ENCODE measurements around the gene FARS2.

FARS2 gene

GRCh38 chr6:5622276-5623005 lies 361.1 kb downstream of the FARS2 start:
- no peak for DNase-seq (ENCODE audit: extremely low read depth, low read depth)
- H3K4me3 ChIP-seq (replicated peaks; ENCODE audit: low read depth, low read length): no peak overlapping the region
- TF ChIP-seq, protein P1, sequence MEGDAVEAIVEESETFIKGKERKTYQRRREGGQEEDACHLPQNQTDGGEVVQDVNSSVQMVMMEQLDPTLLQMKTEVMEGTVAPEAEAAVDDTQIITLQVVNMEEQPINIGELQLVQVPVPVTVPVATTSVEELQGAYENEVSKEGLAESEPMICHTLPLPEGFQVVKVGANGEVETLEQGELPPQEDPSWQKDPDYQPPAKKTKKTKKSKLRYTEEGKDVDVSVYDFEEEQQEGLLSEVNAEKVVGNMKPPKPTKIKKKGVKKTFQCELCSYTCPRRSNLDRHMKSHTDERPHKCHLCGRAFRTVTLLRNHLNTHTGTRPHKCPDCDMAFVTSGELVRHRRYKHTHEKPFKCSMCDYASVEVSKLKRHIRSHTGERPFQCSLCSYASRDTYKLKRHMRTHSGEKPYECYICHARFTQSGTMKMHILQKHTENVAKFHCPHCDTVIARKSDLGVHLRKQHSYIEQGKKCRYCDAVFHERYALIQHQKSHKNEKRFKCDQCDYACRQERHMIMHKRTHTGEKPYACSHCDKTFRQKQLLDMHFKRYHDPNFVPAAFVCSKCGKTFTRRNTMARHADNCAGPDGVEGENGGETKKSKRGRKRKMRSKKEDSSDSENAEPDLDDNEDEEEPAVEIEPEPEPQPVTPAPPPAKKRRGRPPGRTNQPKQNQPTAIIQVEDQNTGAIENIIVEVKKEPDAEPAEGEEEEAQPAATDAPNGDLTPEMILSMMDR (IDR thresholded peaks at IDR 0.05; ENCODE audit: low read depth, low read length, missing control alignments): no peak

DNA sequence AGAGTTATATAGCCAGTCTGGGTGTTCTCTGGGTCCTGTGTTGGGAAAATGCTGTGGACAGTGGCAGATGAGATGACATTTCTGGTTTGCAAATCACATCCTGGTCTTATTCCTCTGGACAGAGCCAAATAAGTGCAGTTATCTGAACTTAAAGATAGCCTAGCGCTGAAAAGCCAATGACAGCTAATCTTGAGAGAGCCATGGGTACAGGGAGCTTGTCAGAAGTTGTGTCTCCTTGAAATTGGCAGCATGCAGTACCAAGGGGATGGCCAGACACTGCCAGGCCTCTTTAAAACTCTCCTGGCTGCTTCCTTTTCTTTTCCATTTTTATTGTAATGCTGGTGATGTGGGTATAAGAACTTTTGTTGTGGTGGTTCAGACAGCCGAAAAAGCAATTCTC lies 362.5 kb downstream of the FARS2 start:
- no peak for DNase-seq (ENCODE audit: extremely low read depth, low read depth)
- H3K4me3 ChIP-seq (replicated peaks; ENCODE audit: low read depth, low read length): no peak overlapping the region
- TF ChIP-seq, protein P1 (IDR thresholded peaks at IDR 0.05; ENCODE audit: low read depth, low read length, missing control alignments): no peak

DNA sequence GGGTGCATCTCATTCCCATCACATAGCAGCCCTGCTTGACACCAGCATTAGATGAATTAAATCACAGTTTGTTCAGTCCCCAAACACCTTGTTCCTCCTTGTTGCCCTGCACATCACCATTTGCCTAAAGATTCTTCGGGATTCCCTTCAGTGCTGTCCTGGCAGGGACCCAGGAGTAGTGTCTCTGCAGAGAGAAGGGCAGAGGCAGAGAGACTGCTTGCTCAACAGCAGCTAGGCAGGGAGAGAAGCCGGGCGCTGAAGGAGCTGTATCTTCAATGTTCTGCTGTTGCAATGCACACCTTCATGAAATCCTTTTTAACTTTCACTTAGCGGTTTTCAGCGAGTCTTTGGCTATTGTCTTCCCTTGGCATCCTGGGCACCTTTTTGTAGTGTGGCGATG lies 362.9 kb downstream of the FARS2 start:
- TF ChIP-seq, protein P1 (IDR thresholded peaks at IDR 0.05; ENCODE audit: low read depth, low read length, missing control alignments): no peak
- no peak overlapping the region for H3K4me3 ChIP-seq (replicated peaks; ENCODE audit: low read depth, low read length)
- no peak for DNase-seq (ENCODE audit: extremely low read depth, low read depth)

DNA sequence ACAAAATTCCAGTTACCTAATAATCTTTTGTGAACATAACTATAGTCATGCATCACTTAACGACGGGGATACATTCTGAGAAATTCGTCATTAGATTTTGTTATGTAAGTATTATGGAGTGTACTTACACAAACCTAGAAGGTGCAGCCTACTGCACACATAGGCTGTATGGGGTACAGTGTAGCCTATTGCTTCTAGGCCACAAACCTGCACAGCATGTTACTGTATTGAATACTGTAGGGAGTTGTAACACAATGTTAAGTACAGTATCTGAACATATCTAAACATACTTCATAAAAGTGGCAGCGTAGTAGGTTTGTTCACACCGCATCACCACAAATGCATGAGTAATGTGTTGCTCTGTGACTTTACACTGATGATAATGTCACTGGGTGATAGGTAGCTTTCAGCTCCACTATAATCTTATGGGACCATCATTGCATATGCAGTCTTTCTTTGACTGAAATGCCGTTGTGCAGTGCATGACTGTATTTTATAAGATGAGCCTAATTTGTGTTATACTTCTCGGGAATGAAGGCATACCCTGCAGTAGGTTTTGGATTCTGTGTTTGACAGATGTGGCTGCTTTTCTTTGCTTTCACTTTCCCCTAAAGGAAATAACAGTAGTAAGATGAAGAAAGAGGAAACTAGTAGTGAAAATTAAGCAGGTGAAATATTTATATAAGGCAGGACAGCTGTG lies 365.6 kb downstream of the FARS2 start:
- TF ChIP-seq, protein P1 (IDR thresholded peaks at IDR 0.05; ENCODE audit: low read depth, low read length, missing control alignments): no peak
- H3K4me3 ChIP-seq (replicated peaks; ENCODE audit: low read depth, low read length): no peak overlapping the region
- no peak for DNase-seq (ENCODE audit: extremely low read depth, low read depth)

GRCh38 chr6:5630636-5631035 lies 369.3 kb downstream of the FARS2 start:
- no peak for DNase-seq (ENCODE audit: extremely low read depth, low read depth)
- TF ChIP-seq, protein P1 (IDR thresholded peaks at IDR 0.05; ENCODE audit: low read depth, low read length, missing control alignments): no peak
- H3K4me3 ChIP-seq (replicated peaks; ENCODE audit: low read depth, low read length): no peak overlapping the region

DNA sequence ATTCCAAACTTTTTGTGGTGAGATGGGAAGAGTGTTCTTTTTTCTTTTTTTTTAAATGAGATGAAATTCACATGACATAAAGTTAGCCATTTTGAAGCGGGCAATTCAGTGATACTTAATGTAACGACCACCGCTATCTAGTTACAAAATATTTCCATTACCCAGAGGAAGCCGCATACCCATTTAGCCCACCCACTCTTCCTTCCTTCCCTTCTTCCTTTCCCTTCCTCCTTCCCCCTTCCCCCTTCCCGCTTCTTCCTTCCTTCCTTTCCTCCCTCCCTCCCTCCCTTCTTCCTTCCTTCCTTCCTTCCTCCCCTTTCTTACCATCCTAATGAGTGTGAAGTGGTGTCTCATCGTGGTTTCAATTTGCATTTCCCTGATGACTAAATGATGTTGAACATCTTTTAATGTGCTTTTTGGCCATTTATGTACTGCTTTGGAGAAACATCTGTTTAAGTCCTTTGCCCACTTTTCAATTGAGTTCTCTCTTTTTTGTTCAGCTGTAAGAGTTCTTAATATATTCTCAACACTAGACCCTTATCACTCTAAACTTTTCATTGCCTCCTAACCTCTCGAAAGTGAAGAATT lies 371.1 kb downstream of the FARS2 start:
- TF ChIP-seq, protein P1 (IDR thresholded peaks at IDR 0.05; ENCODE audit: low read depth, low read length, missing control alignments): no peak
- peak; percentile 5 for DNase-seq (ENCODE audit: extremely low read depth, low read depth)
- no peak overlapping the region for H3K4me3 ChIP-seq (replicated peaks; ENCODE audit: low read depth, low read length)
